ENCODE data around the gene MYH11. TPM values are rescaled to one million over a fixed set of nuclear protein-coding genes. Genes with fewer than 3 reads are reported as not detected.

Gene MYH11
- polyA plus RNA-seq, 1 donor (not counting 4 experiments of a cell fraction or from before 2014, with no cell fraction given) = not detected

DNA sequence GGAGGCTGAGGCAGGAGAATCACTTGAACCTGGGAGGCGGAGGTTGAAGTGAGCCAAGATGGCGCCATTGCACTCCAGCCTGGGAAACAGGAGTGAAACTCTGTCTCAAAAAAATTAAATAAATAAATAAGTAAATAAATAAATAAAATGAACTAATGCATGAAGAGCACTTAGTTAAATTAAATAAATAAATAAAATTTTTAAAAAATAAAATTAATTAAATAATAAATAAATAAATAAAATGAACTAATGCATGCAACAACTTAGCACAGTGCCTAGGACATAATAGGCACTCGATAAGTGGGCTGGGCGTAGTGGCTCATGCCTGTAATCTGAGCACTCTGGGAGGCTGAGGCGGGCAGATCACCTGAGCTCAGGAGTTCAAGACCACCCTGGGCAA is 47.1 kb upstream of the MYH11 start:
- dilution Hi-C loops (cut with MboI; ENCODE audit: extremely low pct_ligation_motif_present, low sequenced_read_pairs) = no loop called here
- H3K9ac ChIP-seq (ENCODE audit: control insufficient read depth, extremely low read depth, insufficient read depth, low read length) = no peak overlapping the region
- no peaks in the 10 kb centered on the region for H4K20me1 ChIP-seq (ENCODE audit: control insufficient read depth, extremely low read depth, insufficient read depth, low read length)
- no peaks in the 10 kb centered on the region for H3K9me1 ChIP-seq (ENCODE audit: control insufficient read depth, extremely low read depth, insufficient read depth, low read length)
- no peak overlapping the region for H3K4me2 ChIP-seq (ENCODE audit: control insufficient read depth, extremely low read depth, insufficient read depth, low read depth, low read length)
- FAIRE-seq (no peak), DNase-seq (ENCODE audit: low read depth, low spot score) (no peak)
- no peak overlapping the region for H3K27ac ChIP-seq (ENCODE audit: control insufficient read depth, insufficient read depth, low read length)
- H3K27me3 ChIP-seq (ENCODE audit: control insufficient read depth, extremely low read depth, insufficient read depth, low read length) = no peaks in the 10 kb centered on the region
- H3K36me3 ChIP-seq (ENCODE audit: control insufficient read depth in 2 of 2, extremely low read depth in 1 of 2, insufficient read depth in 2 of 2, low read length in 2 of 2) = no peaks in the 10 kb centered on the region
- TF ChIP-seq EZH2 (IDR thresholded peaks at IDR 0.05; ENCODE audit: low read length) = no peak
- TF ChIP-seq, protein P1, sequence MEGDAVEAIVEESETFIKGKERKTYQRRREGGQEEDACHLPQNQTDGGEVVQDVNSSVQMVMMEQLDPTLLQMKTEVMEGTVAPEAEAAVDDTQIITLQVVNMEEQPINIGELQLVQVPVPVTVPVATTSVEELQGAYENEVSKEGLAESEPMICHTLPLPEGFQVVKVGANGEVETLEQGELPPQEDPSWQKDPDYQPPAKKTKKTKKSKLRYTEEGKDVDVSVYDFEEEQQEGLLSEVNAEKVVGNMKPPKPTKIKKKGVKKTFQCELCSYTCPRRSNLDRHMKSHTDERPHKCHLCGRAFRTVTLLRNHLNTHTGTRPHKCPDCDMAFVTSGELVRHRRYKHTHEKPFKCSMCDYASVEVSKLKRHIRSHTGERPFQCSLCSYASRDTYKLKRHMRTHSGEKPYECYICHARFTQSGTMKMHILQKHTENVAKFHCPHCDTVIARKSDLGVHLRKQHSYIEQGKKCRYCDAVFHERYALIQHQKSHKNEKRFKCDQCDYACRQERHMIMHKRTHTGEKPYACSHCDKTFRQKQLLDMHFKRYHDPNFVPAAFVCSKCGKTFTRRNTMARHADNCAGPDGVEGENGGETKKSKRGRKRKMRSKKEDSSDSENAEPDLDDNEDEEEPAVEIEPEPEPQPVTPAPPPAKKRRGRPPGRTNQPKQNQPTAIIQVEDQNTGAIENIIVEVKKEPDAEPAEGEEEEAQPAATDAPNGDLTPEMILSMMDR (optimal IDR thresholded peaks at IDR 0.05 in 1 of 3, IDR thresholded peaks at IDR 0.05 in 1 of 3, conservative IDR thresholded peaks at IDR 0.05 in 1 of 3; ENCODE audit: extremely low read depth in 1 of 3, insufficient read depth in 2 of 3, low read length in 3 of 3) = no peak
- peaks cover 31% of the 10 kb centered on the region for H3K4me1 ChIP-seq (ENCODE audit: control insufficient read depth, extremely low read depth, insufficient read depth, low read length)
- H3K4me3 ChIP-seq (ENCODE audit: control insufficient read depth in 2 of 3, extremely low read depth in 1 of 3, insufficient read depth in 2 of 3, low read depth in 1 of 3, low read length in 3 of 3) = no peak overlapping the region
- no peaks in the 10 kb centered on the region for H3K9me3 ChIP-seq (ENCODE audit: control insufficient read depth, low read depth, low read length)
- no peak overlapping the region for H2AFZ ChIP-seq (ENCODE audit: control insufficient read depth, low read length)
- H3K79me2 ChIP-seq (ENCODE audit: control insufficient read depth, insufficient read depth, low read length) = no peaks in the 10 kb centered on the region

DNA sequence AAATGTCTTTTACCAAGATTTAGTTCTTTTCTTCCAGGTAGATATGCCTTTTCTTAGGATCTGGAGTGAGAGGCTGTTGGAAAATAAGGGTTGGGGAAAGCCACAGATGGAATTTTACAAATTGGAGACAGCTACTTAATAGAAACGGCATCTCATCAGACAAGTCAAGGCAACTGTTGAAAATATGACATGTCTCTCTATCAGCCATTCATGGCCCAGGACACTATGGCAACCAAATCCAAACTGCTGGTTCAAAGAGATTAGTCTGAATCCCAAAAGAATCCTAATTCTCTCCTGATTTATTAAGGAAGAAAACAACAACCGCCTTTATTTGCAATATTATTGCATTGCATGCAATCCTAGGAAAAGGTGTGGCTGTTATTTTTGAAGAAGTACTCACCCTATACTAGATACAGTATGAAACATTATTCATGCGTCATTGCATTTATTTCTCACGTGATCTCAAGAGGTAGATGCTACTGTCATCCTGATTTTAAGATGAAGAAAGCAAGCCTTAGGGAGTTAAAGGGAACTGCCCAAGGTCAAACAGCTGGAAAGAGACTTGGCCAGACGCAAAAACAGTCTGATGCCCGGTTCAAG is 44.2 kb upstream of the MYH11 start:
- dilution Hi-C loops (cut with MboI; ENCODE audit: extremely low pct_ligation_motif_present, low sequenced_read_pairs) = no loop called here
- FAIRE-seq = no peak

More for the DNA sequence above, 44.2 kb upstream of the MYH11 start:
- Histone ChIP-seq H3K36me3 (ENCODE audit: control insufficient read depth in 2 of 2, extremely low read depth in 1 of 2, insufficient read depth in 2 of 2, low read length in 2 of 2) (no peaks in the 10 kb centered on the region), H2AFZ (ENCODE audit: control insufficient read depth, low read length) (peak overlapping the region; percentile 60), H3K27ac (ENCODE audit: control insufficient read depth, insufficient read depth, low read length) (peak overlapping the region; percentile 100), H3K4me1 (ENCODE audit: control insufficient read depth, extremely low read depth, insufficient read depth, low read length) (peaks cover 36% of the 10 kb centered on the region), H3K9me3 (ENCODE audit: control insufficient read depth, low read depth, low read length) (no peaks in the 10 kb centered on the region), H3K4me3 (ENCODE audit: control insufficient read depth in 2 of 3, extremely low read depth in 1 of 3, insufficient read depth in 2 of 3, low read depth in 1 of 3, low read length in 3 of 3) (peak overlapping the region in 2 of 3 experiments; percentile 22 to 34), H3K4me2 (ENCODE audit: control insufficient read depth, extremely low read depth, insufficient read depth, low read depth, low read length) (peak overlapping the region; percentile 71), H3K27me3 (ENCODE audit: control insufficient read depth, extremely low read depth, insufficient read depth, low read length) (no peaks in the 10 kb centered on the region), H3K9ac (ENCODE audit: control insufficient read depth, extremely low read depth, insufficient read depth, low read length) (peak overlapping the region; percentile 81), H3K79me2 (ENCODE audit: control insufficient read depth, insufficient read depth, low read length) (no peaks in the 10 kb centered on the region), H4K20me1 (ENCODE audit: control insufficient read depth, extremely low read depth, insufficient read depth, low read length) (no peaks in the 10 kb centered on the region), H3K9me1 (ENCODE audit: control insufficient read depth, extremely low read depth, insufficient read depth, low read length) (no peaks in the 10 kb centered on the region)
- TF ChIP-seq, protein P1 (optimal IDR thresholded peaks at IDR 0.05 in 1 of 3, IDR thresholded peaks at IDR 0.05 in 1 of 3, conservative IDR thresholded peaks at IDR 0.05 in 1 of 3; ENCODE audit: extremely low read depth in 1 of 3, insufficient read depth in 2 of 3, low read length in 3 of 3) = no peak
- no peak for TF ChIP-seq EZH2 (IDR thresholded peaks at IDR 0.05; ENCODE audit: low read length)
- no peak for DNase-seq (ENCODE audit: low read depth, low spot score)
